Spinal cord (tissue), 10 donors: ENCODE data around the gene GTPBP10. TPM values are rescaled to one million over a fixed set of nuclear protein-coding genes. Genes with fewer than 3 reads are reported as not detected.
A peak's percentile ranks its signal among the peaks of the same experiment; 100 is the strongest.

ENCODE experiments used
- DNase-seq, 6 donors: peaks; one replicate each; pipeline versions ENCODE4 v3.0.0 to v3.0.0-alpha.2; 2013 to 2015; ENCODE audit warnings: low spot score in 6 of 6, low read depth in 4 of 6
- H3K27ac ChIP-seq: one replicate; pipeline ENCODE4 v1.5.1; 2013; ENCODE audit warnings: low read depth, low read length, control low read depth
- H3K27me3 ChIP-seq: one replicate; pipeline ENCODE4 v1.6.1; 2013; ENCODE audit warnings: low read length; ENCODE audit not compliant: control insufficient read depth, insufficient read depth
- H3K36me3 ChIP-seq: one replicate; pipeline ENCODE4 v1.6.1; 2013; ENCODE audit warnings: low read length; ENCODE audit not compliant: control insufficient read depth, insufficient read depth
- H3K4me1 ChIP-seq: one replicate; pipeline ENCODE4 v1.6.1; 2013; ENCODE audit warnings: low read length; ENCODE audit not compliant: control insufficient read depth, insufficient read depth
- H3K4me3 ChIP-seq: one replicate; pipeline ENCODE4 v1.5.1; 2013; ENCODE audit warnings: low read depth, low read length, control low read depth
- H3K9me3 ChIP-seq: one replicate; pipeline ENCODE4 v1.6.1; 2013; ENCODE audit warnings: low read length; ENCODE audit not compliant: control insufficient read depth, insufficient read depth
- WGBS: methylation state at CpG from one replicate; pipeline ENCODE4 v1.1.5; 2013; ENCODE audit warnings: missing lambda C conversion rate; ENCODE audit not compliant: insufficient coverage; 5-methylcytosine and 5-hydroxymethylcytosine counted together
- polyA plus RNA-seq, 2 donors: library from polyadenylated mRNA; unstranded; fragments of 120-200 nt; gene quantifications; one replicate each; pipeline ENCODE4 v1.2.1, GENCODE V29; 2013; ENCODE audit not compliant: insufficient read length in 2 of 2
- total RNA-seq, 2 donors: library from RNA; depleted of rRNA in 1 of 2; stranded (reverse); fragments of 120-200 nt in 1 of 2; fragments of >200 nt in 1 of 2; gene quantifications; one replicate each; pipeline versions ENCODE4 v1.2.3 to v1.2.4, GENCODE V29; 2013 to 2014
- donor health status: healthy.

The GTPBP10 gene
- total and polyA plus RNA-seq, 4 donors: 18.6 to 26.9 (median 21.7) TPM

GRCh38 chr7:90401989-90402388 is 55.5 kb downstream of the GTPBP10 start:
- peak in 2 of 6 donors; percentile 77 to 79 for DNase-seq
- H3K27ac ChIP-seq: no peak overlapping the region
- peaks cover 4% of the 10 kb centered on the region for H3K36me3 ChIP-seq
- H3K4me3 ChIP-seq: no peak overlapping the region
- H3K4me1 ChIP-seq: peaks cover 6% of the 10 kb centered on the region
- no CpG with 5 or more reads among the region's 4 CpGs for WGBS
- H3K9me3 ChIP-seq: no peaks in the 10 kb centered on the region
- H3K27me3 ChIP-seq: no peaks in the 10 kb centered on the region

GRCh38 chr7:90402785-90403173 is 56.3 kb downstream of the GTPBP10 start:
- no peaks in the 10 kb centered on the region for H3K9me3 ChIP-seq
- H3K27ac ChIP-seq: peak overlapping the region; percentile 96
- WGBS: no CpG with 5 or more reads among the region's 1 CpG
- H3K4me3 ChIP-seq: peak overlapping the region; percentile 91
- no peaks in the 10 kb centered on the region for H3K27me3 ChIP-seq
- H3K36me3 ChIP-seq: peaks cover 5% of the 10 kb centered on the region
- DNase-seq: peak in 1 of 6 donors; percentile 40
- H3K4me1 ChIP-seq: peaks cover 7% of the 10 kb centered on the region

- Histone ChIP-seq H3K4me1 (peaks cover 7% of the 10 kb centered on the region), H3K27me3 (no peaks in the 10 kb centered on the region), H3K4me3 (peak within 1 kb of the TSS; percentile 91), H3K27ac (peak within 1 kb of the TSS; percentile 96), H3K36me3 (peaks cover 6% of the 10 kb centered on the region), H3K9me3 (no peaks in the 10 kb centered on the region)
- peak; percentile 75 to 99 (median 86) for DNase-seq
- WGBS: 0% methylated on average over 28 of the region's 35 CpGs
Observed at GRCh38 chr7:90403174-90404113, 56.9 kb downstream of the GTPBP10 start, which contains the start of gene CLDN12. Gene CLDN12 (plus strand): TSS chr7:90403461. CDS start chr7:90412677, 9,216 bp downstream.

- no peak overlapping the region for H3K27ac ChIP-seq
- no peak overlapping the region for H3K4me3 ChIP-seq
- no peaks in the 10 kb centered on the region for H3K27me3 ChIP-seq
- WGBS: no CpG with 5 or more reads among the region's 4 CpGs
- H3K9me3 ChIP-seq: no peaks in the 10 kb centered on the region
- peaks cover 6% of the 10 kb centered on the region for H3K36me3 ChIP-seq
- no peak for DNase-seq
- H3K4me1 ChIP-seq: peaks cover 7% of the 10 kb centered on the region
Observed at GRCh38 chr7:90404777-90405176, 58.3 kb downstream of the GTPBP10 start.

GRCh38 chr7:90407484-90407821 is 60.9 kb downstream of the GTPBP10 start:
- peak in 2 of 6 donors; percentile 25 to 58 for DNase-seq
- H3K36me3 ChIP-seq: peaks cover 11% of the 10 kb centered on the region
- peak overlapping the region; percentile 58 for H3K27ac ChIP-seq
- peaks cover 7% of the 10 kb centered on the region for H3K4me1 ChIP-seq
- no peak overlapping the region for H3K4me3 ChIP-seq
- H3K27me3 ChIP-seq: no peaks in the 10 kb centered on the region
- WGBS: no CpG with 5 or more reads among the region's 1 CpG
- H3K9me3 ChIP-seq: no peaks in the 10 kb centered on the region

- H3K27me3 ChIP-seq: no peaks in the 10 kb centered on the region
- no peak for DNase-seq
- H3K36me3 ChIP-seq: peaks cover 18% of the 10 kb centered on the region
- H3K27ac ChIP-seq: no peak overlapping the region
- no peaks in the 10 kb centered on the region for H3K9me3 ChIP-seq
- WGBS: no CpG with 5 or more reads among the region's 1 CpG
- no peak overlapping the region for H3K4me3 ChIP-seq
- H3K4me1 ChIP-seq: peaks cover 7% of the 10 kb centered on the region
Observed at GRCh38 chr7:90408142-90408541, 61.6 kb downstream of the GTPBP10 start.

GRCh38 chr7:90409667-90410066 is 63.2 kb downstream of the GTPBP10 start:
- peaks cover 20% of the 10 kb centered on the region for H3K36me3 ChIP-seq
- no peak overlapping the region for H3K4me3 ChIP-seq
- no CpG with 5 or more reads among the region's 3 CpGs for WGBS
- peaks cover 7% of the 10 kb centered on the region for H3K4me1 ChIP-seq
- no peak overlapping the region for H3K27ac ChIP-seq
- H3K27me3 ChIP-seq: no peaks in the 10 kb centered on the region
- DNase-seq: no peak
- no peaks in the 10 kb centered on the region for H3K9me3 ChIP-seq

GRCh38 chr7:90411510-90411909 is 65.0 kb downstream of the GTPBP10 start:
- WGBS: no CpG with 5 or more reads among the region's 2 CpGs
- Histone ChIP-seq H3K4me1 (peaks cover 3% of the 10 kb centered on the region), H3K9me3 (no peaks in the 10 kb centered on the region), H3K27me3 (no peaks in the 10 kb centered on the region), H3K27ac (no peak overlapping the region), H3K36me3 (peaks cover 16% of the 10 kb centered on the region), H3K4me3 (no peak overlapping the region)
- DNase-seq: no peak

- no peak for DNase-seq
- 91% methylated on average over 11 of the region's 11 CpGs for WGBS
Observed at GRCh38 chr7:90412458-90413184, 66.1 kb downstream of the GTPBP10 start.

More at GRCh38 chr7:90412458-90413184, 66.1 kb downstream of the GTPBP10 start:
- Histone ChIP-seq H3K27me3 (no peaks in the 10 kb centered on the region), H3K4me1 (no peaks in the 10 kb centered on the region), H3K36me3 (peaks cover 16% of the 10 kb centered on the region), H3K27ac (no peak overlapping the region), H3K4me3 (no peak overlapping the region), H3K9me3 (no peaks in the 10 kb centered on the region)
